Brain microvascular endothelial cell (primary cell): Measurements from ENCODE around the gene MAD1L1.
"Not testable (repeated sequence)": the region's sequence is repeated elsewhere in the genome, so short reads cannot be mapped to it uniquely, and the experiment has no call there.

Source experiments
- DNase-seq: peaks from one replicate; pipeline ENCODE4 v3.0.0-alpha.2; 2020
- H3K27ac ChIP-seq: fragments of 250-450 bp; sonication (Bioruptor Pico); 2 replicates; pipeline ENCODE4 v1.5.1; 2020; ENCODE audit warnings: mild to moderate bottlenecking, moderate library complexity
- H3K27me3 ChIP-seq: fragments of 250-450 bp; sonication (Bioruptor Pico); replicated peaks from 2 replicates; pipeline ENCODE4 v1.5.1; 2020; ENCODE audit warnings: mild to moderate bottlenecking
- H3K36me3 ChIP-seq: fragments of 250-450 bp; sonication (Bioruptor Pico); replicated peaks from 2 replicates; pipeline ENCODE4 v1.5.1; 2020; ENCODE audit warnings: mild to moderate bottlenecking
- H3K4me3 ChIP-seq: 2 replicates; pipeline ENCODE4 v1.5.1; 2011; ENCODE audit warnings: low read depth, mild to moderate bottlenecking, control low read depth, low read length, moderate library complexity
- CTCF ChIP-seq: IDR thresholded peaks from 2 replicates; pipeline ENCODE4 v1.5.1; 2011; ENCODE audit warnings: low read depth, mild to moderate bottlenecking, moderate library complexity, low read length, control low read depth, inconsistent platforms; ENCODE audit errors: missing control alignments
- in situ Hi-C: cut with HindIII; loops from 2 replicates; pipeline ENCODE4 v1.10.0; 2017; ENCODE audit warnings: low sequenced_read_pairs, low pct_ligation_motif_present

Gene MAD1L1

DNA sequence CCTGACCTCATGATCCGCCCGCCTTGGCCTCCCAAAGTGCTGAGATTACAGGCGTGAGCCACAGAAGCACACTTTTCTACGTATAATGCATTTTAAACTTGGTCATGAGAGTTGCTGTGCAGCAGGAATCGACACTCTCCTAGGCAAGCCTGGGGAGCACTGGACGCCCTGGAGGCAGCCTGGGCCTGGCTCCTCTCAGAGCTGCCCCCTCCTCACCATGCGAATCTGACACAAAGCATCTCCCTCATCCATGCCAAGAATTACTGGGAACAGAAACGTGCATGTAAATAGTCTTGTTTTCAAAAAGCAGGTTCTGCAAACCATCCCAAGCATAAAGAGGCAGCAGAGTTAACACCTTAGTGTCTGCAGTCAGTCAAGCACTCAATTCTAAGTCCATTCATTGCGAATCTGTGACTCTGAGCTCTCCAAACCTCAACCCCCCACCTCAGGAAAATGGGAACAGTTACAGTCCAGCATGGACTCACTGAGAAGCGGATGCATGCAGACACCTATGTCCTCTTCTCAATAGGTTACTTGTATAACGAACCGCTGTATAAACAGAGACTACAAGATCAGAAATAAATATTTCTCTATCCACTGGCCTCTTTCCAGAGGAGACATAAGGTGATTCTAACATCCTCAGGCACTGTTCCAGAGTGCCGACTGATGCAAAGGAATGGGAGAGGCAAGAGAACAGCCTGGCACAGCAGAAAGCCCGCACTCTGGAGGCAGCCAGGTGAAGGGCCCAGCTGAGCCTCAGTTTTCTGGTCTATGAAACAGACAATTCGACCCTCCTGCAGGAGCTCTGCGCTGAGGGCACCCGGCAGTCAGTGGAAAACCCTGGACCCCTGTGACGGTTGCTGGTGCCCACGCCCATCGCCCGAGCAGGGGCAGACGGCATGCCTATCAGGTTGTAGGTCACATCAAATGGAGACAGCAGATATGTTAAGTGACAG is 68.9 kb downstream of the MAD1L1 start:
- TF ChIP-seq CTCF: no peak
- no peaks in the 10 kb centered on the region for H3K36me3 ChIP-seq
- no peaks in the 10 kb centered on the region for H3K27me3 ChIP-seq
- DNase-seq: no peak
- in situ Hi-C loops: no loop called here
- no peak overlapping the region for H3K4me3 ChIP-seq
- no peak overlapping the region for H3K27ac ChIP-seq

- no peaks in the 10 kb centered on the region for H3K36me3 ChIP-seq
- DNase-seq: no peak
- no peak overlapping the region for H3K27ac ChIP-seq
- in situ Hi-C loops: no loop called here
- no peak for TF ChIP-seq CTCF
- no peaks in the 10 kb centered on the region for H3K27me3 ChIP-seq
- no peak overlapping the region for H3K4me3 ChIP-seq
Observed at GRCh38 chr7:2162959-2163358, 69.8 kb downstream of the MAD1L1 start.

- DNase-seq, H3K4me3 ChIP-seq, H3K27ac ChIP-seq, in situ Hi-C loops, H3K36me3 ChIP-seq, H3K27me3 ChIP-seq: not testable (repeated sequence)
Observed at GRCh38 chr7:2162004-2162902, 70.5 kb downstream of the MAD1L1 start.

- in situ Hi-C loops: no loop called here
- Histone ChIP-seq H3K4me3 (no peak overlapping the region), H3K36me3 (no peaks in the 10 kb centered on the region), H3K27me3 (no peaks in the 10 kb centered on the region), H3K27ac (no peak overlapping the region)
- no peak for TF ChIP-seq CTCF
- DNase-seq: no peak
Observed at GRCh38 chr7:2159176-2159520, 73.6 kb downstream of the MAD1L1 start.

DNA sequence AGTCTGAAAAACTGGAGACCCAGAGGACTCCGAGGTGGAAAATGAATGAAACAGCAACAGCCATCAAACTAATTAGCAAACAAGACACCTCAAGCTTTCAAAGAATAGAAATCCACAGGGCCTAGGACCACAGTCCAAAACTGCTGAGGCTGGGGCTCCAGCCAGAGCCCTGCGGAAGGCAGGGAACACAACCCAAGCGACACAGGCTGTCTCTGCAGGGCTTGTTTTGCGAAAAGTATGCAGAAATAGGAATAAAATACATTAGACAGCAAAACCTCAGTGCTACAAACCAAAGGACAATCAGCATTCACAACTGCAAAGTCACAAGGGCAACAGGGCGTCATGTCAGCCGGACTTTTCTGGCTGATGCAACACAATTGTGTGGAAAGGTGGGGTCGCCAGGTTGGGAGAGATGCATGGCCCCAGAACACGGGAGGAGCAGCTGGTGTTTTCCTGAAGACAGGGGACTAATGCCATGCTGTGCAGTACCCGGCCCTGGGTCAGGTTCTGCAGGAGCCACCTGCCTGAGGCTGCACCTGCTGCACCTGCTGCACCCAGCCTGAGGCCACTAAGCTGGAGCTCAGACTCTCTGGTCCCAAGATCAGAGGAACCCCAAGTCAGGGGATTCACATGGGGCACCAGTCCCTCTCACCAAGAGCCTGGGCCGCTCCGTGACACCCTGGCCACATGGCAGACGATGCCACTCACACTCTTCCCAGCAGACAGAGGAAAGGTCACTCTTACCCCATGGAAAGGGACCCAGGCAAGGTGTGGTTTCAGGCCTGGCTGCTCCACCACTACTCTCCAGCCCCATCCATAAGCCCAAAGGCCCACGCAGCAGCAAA is 74.2 kb downstream of the MAD1L1 start:
- no peaks in the 10 kb centered on the region for H3K27me3 ChIP-seq
- in situ Hi-C loops: no loop called here
- no peak for TF ChIP-seq CTCF
- no peaks in the 10 kb centered on the region for H3K36me3 ChIP-seq
- DNase-seq: no peak
- no peak overlapping the region for H3K4me3 ChIP-seq
- no peak overlapping the region for H3K27ac ChIP-seq
